ENCODE results near the gene KLK6. TPM values are rescaled to one million over a fixed set of nuclear protein-coding genes. Genes with fewer than 3 reads are reported as not detected.

KLK6 gene
- total and polyA plus RNA-seq, 2 experiments from 2014 or later = 2.0 to 5.4 TPM

DNA sequence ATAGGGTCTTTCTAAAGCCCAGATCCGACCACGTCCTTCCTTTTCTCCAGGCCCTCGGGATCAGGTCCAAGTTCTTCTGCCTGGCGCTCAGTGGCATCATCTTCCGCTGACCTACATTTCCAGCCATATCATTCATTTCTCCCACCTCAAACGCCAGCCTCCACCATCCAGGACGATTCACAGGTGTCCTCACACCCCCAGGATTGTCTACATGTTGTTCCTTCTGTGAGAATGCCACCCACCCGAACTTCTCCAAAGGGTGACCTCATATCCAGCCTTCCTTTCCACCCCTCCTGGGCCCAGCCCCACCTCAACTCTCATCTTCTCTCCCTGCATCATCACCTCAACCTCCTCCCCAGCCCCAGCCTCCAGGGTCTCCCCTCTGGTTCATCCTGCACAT is 11.8 kb downstream of the KLK6 start:
- peaks cover 3% of the 10 kb centered on the region for H3K27me3 ChIP-seq

DNA sequence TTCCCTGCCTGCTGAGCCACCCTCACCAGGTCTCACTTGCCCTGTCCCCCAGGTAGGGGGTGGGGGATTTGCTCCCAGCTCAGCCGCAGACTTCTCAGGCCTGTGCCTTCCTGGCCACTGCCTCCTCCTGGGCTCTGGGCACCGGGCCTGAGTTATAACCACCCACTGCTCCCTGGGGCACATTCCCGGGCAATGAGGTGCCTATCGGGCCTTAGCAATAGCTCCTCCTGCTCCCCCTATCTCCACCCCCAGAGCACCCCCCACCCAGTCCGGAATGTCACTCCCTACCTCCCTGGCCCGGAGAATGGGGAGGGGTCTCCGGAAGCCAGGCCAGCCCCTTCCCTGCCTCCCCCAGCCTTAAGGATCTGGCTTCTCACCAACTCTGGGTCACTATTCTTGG is 16.5 kb downstream of the KLK6 start, which contains the start of gene KLK5:
TSS of gene KLK5 (minus strand) at position 129 of the 400 bp plus-strand sequence. CDS start 381 bp downstream, outside the sequence.
- Histone ChIP-seq H3K36me3 (replicated peaks; ENCODE audit: insufficient read depth, low read depth) (no peaks in the 10 kb centered on the region), H2AFZ (no peak within 1 kb of the TSS), H3K27me3 (peaks cover 3% of the 10 kb centered on the region)

More for the DNA sequence above, 11.8 kb downstream of the KLK6 start:
- 89% methylated on average over 8 of the region's 8 CpGs for WGBS (ENCODE audit: low lambda C conversion rate, missing lambda C conversion rate)
- no peak for DNase-seq (ENCODE audit: low spot score)
- TF ChIP-seq, protein P1, sequence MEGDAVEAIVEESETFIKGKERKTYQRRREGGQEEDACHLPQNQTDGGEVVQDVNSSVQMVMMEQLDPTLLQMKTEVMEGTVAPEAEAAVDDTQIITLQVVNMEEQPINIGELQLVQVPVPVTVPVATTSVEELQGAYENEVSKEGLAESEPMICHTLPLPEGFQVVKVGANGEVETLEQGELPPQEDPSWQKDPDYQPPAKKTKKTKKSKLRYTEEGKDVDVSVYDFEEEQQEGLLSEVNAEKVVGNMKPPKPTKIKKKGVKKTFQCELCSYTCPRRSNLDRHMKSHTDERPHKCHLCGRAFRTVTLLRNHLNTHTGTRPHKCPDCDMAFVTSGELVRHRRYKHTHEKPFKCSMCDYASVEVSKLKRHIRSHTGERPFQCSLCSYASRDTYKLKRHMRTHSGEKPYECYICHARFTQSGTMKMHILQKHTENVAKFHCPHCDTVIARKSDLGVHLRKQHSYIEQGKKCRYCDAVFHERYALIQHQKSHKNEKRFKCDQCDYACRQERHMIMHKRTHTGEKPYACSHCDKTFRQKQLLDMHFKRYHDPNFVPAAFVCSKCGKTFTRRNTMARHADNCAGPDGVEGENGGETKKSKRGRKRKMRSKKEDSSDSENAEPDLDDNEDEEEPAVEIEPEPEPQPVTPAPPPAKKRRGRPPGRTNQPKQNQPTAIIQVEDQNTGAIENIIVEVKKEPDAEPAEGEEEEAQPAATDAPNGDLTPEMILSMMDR (IDR thresholded peaks at IDR 0.05; ENCODE audit: poor library complexity) = no peak
- TF ChIP-seq EZH2phosphoT487 (IDR thresholded peaks at IDR 0.05; ENCODE audit: low read depth, severe bottlenecking, unreplicated experiment) (no peak), EZH2 (IDR thresholded peaks at IDR 0.05; ENCODE audit: borderline replicate concordance) (no peak)
- Histone ChIP-seq H2AFZ (no peak overlapping the region), H4K20me1 (ENCODE audit: insufficient read depth, poor library complexity, severe bottlenecking) (no peaks in the 10 kb centered on the region), H3K4me1 (ENCODE audit: insufficient read depth) (no peaks in the 10 kb centered on the region), H3K79me2 (no peaks in the 10 kb centered on the region), H3K9me2 (replicated peaks; ENCODE audit: insufficient read depth) (no peaks in the 10 kb centered on the region), H3K9me3 (ENCODE audit: low read depth) (no peaks in the 10 kb centered on the region), H3K4me3 (no peak overlapping the region), H3K4me2 (no peak overlapping the region), H3K36me3 (replicated peaks; ENCODE audit: insufficient read depth, low read depth) (no peaks in the 10 kb centered on the region), H3K27ac (no peak overlapping the region)

DNA sequence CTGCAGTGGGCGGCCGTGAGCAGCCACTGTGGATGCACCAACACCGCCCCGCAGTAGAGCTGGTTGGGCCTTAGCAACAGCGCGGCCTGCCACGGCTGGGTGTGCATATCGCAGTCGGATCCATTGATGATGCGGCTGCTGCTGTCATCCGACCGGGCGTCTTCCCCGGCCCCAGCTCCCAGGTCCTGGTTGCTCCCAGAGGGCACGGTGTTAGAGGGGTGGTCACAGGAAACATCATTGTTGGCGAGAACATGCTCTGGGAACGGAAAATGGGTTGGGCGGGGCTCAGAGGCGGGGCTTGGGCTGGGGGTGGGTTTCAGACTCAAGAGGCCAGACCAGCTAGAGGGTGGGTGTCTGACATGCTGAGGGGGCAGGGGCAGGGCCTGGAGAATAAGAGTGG is 19.5 kb downstream of the KLK6 start:
- Histone ChIP-seq H3K79me2 (no peaks in the 10 kb centered on the region), H3K9me2 (replicated peaks; ENCODE audit: insufficient read depth) (no peaks in the 10 kb centered on the region), H3K4me2 (no peak overlapping the region), H3K36me3 (replicated peaks; ENCODE audit: insufficient read depth, low read depth) (no peaks in the 10 kb centered on the region), H3K9me3 (ENCODE audit: low read depth) (no peaks in the 10 kb centered on the region), H3K4me1 (ENCODE audit: insufficient read depth) (no peaks in the 10 kb centered on the region), H3K4me3 (no peak overlapping the region), H3K27ac (no peak overlapping the region), H4K20me1 (ENCODE audit: insufficient read depth, poor library complexity, severe bottlenecking) (no peaks in the 10 kb centered on the region), H3K27me3 (no peaks in the 10 kb centered on the region), H2AFZ (no peak overlapping the region)
- 88% methylated on average over 17 of the region's 19 CpGs for WGBS (ENCODE audit: low lambda C conversion rate, missing lambda C conversion rate)
- DNase-seq (ENCODE audit: low spot score) = no peak
- TF ChIP-seq, protein P1 (IDR thresholded peaks at IDR 0.05; ENCODE audit: poor library complexity) = no peak
- TF ChIP-seq EZH2 (IDR thresholded peaks at IDR 0.05; ENCODE audit: borderline replicate concordance) (no peak), EZH2phosphoT487 (IDR thresholded peaks at IDR 0.05; ENCODE audit: low read depth, severe bottlenecking, unreplicated experiment) (no peak)

More for the DNA sequence above, 16.5 kb downstream of the KLK6 start, which contains the start of gene KLK5:
- Histone ChIP-seq H4K20me1 (ENCODE audit: insufficient read depth, poor library complexity, severe bottlenecking) (no peaks in the 10 kb centered on the region), H3K4me3 (no peak within 1 kb of the TSS), H3K27ac (no peak within 1 kb of the TSS), H3K79me2 (no peaks in the 10 kb centered on the region), H3K4me2 (no peak within 1 kb of the TSS), H3K4me1 (ENCODE audit: insufficient read depth) (no peaks in the 10 kb centered on the region), H3K9me3 (ENCODE audit: low read depth) (no peaks in the 10 kb centered on the region), H3K9me2 (replicated peaks; ENCODE audit: insufficient read depth) (no peaks in the 10 kb centered on the region)
- no peak for TF ChIP-seq EZH2phosphoT487 (IDR thresholded peaks at IDR 0.05; ENCODE audit: low read depth, severe bottlenecking, unreplicated experiment)
- TF ChIP-seq, protein P1 (IDR thresholded peaks at IDR 0.05; ENCODE audit: poor library complexity) = no peak
- no peak for TF ChIP-seq EZH2 (IDR thresholded peaks at IDR 0.05; ENCODE audit: borderline replicate concordance)
- DNase-seq (ENCODE audit: low spot score) = no peak
- 53% methylated on average over 5 of the region's 7 CpGs for WGBS (ENCODE audit: low lambda C conversion rate, missing lambda C conversion rate)

Data from hepatocyte (in vitro differentiated cells).